ENCODE results near the gene ALLC. TPM values are rescaled to one million over a fixed set of nuclear protein-coding genes. Genes with fewer than 3 reads are reported as not detected.
"Not testable (repeated sequence)": the region's sequence is repeated elsewhere in the genome, so short reads cannot be mapped to it uniquely, and the experiment has no call there.

The ALLC gene
- total RNA-seq, 3 donors from 2014 or later: not detected

GRCh38 chr2:3654531-3655225, 3.3 kb upstream of the ALLC start:
- DNase-seq: no peak
- no peak for TF ChIP-seq CTCF (IDR thresholded peaks at IDR 0.05)
- peaks cover 7% of the 10 kb centered on the region for H3K4me1 ChIP-seq (ENCODE audit: low read depth)
- no peaks in the 10 kb centered on the region for H3K36me3 ChIP-seq (ENCODE audit: low read depth)
- ATAC-seq: no peak
- no peak overlapping the region for H3K4me3 ChIP-seq
- H3K9me3 ChIP-seq: no peaks in the 10 kb centered on the region
- intact Hi-C loops (cut with DNase I, micrococcal nuclease): no loop called here

- no peak for DNase-seq
- ATAC-seq: no peak
- Histone ChIP-seq H3K4me3 (no peak overlapping the region), H3K36me3 (ENCODE audit: low read depth) (no peaks in the 10 kb centered on the region), H3K4me1 (ENCODE audit: low read depth) (peaks cover 7% of the 10 kb centered on the region), H3K9me3 (no peaks in the 10 kb centered on the region)
- TF ChIP-seq CTCF (IDR thresholded peaks at IDR 0.05): no peak
- intact Hi-C loops (cut with DNase I, micrococcal nuclease): no loop called here
Measured at GRCh38 chr2:3655871-3656761, 1.9 kb upstream of the ALLC start.

- intact Hi-C loops (cut with DNase I, micrococcal nuclease): no loop called here
- TF ChIP-seq CTCF (IDR thresholded peaks at IDR 0.05): no peak
- peaks cover 1% of the 10 kb centered on the region for H3K4me1 ChIP-seq (ENCODE audit: low read depth)
- no peaks in the 10 kb centered on the region for H3K36me3 ChIP-seq (ENCODE audit: low read depth)
- H3K4me3 ChIP-seq: no peak overlapping the region
- H3K9me3 ChIP-seq: no peaks in the 10 kb centered on the region
- ATAC-seq (no peak), DNase-seq (no peak)
Measured at GRCh38 chr2:3656762-3657721, 958 bp upstream of the ALLC start.

- peak in 1 of 3 donors; percentile 15 for DNase-seq
- peak; percentile 23 for ATAC-seq
Measured at GRCh38 chr2:3659447-3660432, 1.7 kb downstream of the ALLC start.

GRCh38 chr2:3660640-3661039, 2.6 kb downstream of the ALLC start:
- DNase-seq; intact Hi-C loops (cut with DNase I, micrococcal nuclease): not testable (repeated sequence)

More at GRCh38 chr2:3659447-3660432, 1.7 kb downstream of the ALLC start:
- no peak for TF ChIP-seq CTCF (IDR thresholded peaks at IDR 0.05)
- no peak overlapping the region for H3K4me3 ChIP-seq
- H3K9me3 ChIP-seq: no peaks in the 10 kb centered on the region
- no peaks in the 10 kb centered on the region for H3K4me1 ChIP-seq (ENCODE audit: low read depth)
- H3K36me3 ChIP-seq (ENCODE audit: low read depth): no peaks in the 10 kb centered on the region
- intact Hi-C loops (cut with DNase I, micrococcal nuclease): no loop called here

More at GRCh38 chr2:3660640-3661039, 2.6 kb downstream of the ALLC start:
- not testable (repeated sequence) for H3K4me3 ChIP-seq; ATAC-seq; H3K9me3 ChIP-seq; H3K4me1 ChIP-seq (ENCODE audit: low read depth); H3K36me3 ChIP-seq (ENCODE audit: low read depth)

Data from mucosa of descending colon (tissue), 3 donors.